ENCODE data around the gene RTRAF. TPM values are rescaled to one million over a fixed set of nuclear protein-coding genes. Genes with fewer than 3 reads are reported as not detected.

Gene RTRAF
- total and polyA plus RNA-seq, 4 donors: 84.1 to 167 (median 134) TPM

DNA sequence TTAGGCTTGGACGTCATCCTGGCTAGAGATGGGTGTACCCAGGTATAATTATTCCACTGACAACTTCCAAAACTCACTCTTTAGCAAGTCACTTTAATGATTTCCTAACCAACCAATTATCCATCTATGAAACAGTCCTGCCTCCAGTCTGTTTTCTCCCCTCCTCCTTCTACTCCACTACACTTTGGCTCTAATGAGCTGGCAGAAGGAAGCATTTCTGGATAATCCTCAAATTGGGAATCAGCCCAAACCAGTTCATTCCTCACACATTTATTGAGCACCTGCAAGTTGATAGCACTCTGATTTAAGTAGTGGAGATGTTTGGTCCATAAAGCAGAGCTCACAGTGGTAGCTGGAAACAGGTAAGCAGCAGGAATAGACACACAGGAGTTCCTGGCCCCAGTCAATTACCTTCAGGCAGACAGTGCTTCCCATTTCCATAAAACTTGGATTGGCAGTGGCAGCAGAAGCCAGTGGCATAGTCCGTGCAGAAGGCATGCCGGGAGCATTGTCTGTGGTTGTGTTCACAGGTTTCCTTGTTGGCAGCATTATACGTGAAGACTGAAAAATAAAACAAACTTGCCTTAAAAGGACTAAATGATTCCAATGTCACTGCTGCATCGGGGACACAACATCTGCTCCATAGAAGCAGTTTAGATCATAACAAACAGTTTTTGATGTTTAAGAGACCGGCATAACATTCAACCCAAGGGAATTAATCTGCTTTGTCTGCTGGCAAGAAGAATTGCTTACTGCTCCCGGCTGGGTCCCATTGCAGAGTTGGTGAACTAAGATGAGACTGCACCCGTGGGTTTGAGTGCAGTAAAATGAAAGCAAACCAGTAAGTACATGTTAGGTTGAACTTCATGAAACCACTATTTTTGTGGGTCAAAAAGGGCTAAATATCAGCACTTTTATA lies 53.3 kb downstream of the RTRAF start:
- H3K27me3 ChIP-seq (ENCODE audit: control insufficient read depth in 3 of 3, insufficient read depth in 3 of 3, low read length in 2 of 3): no peaks in the 10 kb centered on the region
- H3K4me1 ChIP-seq (ENCODE audit: control insufficient read depth in 5 of 5, insufficient read depth in 5 of 5, low read length in 5 of 5): peaks cover 0 to 20% (median 19%) of the 10 kb centered on the region in 5 donors
- DNase-seq: peak in 1 of 3 donors; percentile 42
- no peak for ATAC-seq (ENCODE audit: insufficient read depth, low FRiP score)
- TF ChIP-seq CTCF (IDR thresholded peaks at IDR 0.05; ENCODE audit: control extremely low read depth, extremely low read depth): no peak
- H3K36me3 ChIP-seq (ENCODE audit: control insufficient read depth in 4 of 4, insufficient read depth in 4 of 4, low read length in 4 of 4): peaks cover 2 to 39% (median 24%) of the 10 kb centered on the region in 4 donors
- no peaks in the 10 kb centered on the region for H3K9me3 ChIP-seq (ENCODE audit: control insufficient read depth in 4 of 4, insufficient read depth in 3 of 4, low read length in 3 of 4)
- no peak overlapping the region for H3K9ac ChIP-seq (ENCODE audit: insufficient read depth in 1 of 2, low read length in 2 of 2)
- H3K27ac ChIP-seq (ENCODE audit: low read depth in 1 of 2, low read length in 1 of 2): no peak overlapping the region
- no peak overlapping the region for H3K4me3 ChIP-seq
- 51 to 69% methylated on average over 8 of the region's 8 CpGs for WGBS, 2 donors

- Histone ChIP-seq H3K27ac (ENCODE audit: low read depth in 1 of 2, low read length in 1 of 2) (no peak overlapping the region), H3K4me3 (no peak overlapping the region), H3K9me3 (ENCODE audit: control insufficient read depth in 4 of 4, insufficient read depth in 3 of 4, low read length in 3 of 4) (no peaks in the 10 kb centered on the region), H3K4me1 (ENCODE audit: control insufficient read depth in 5 of 5, insufficient read depth in 5 of 5, low read length in 5 of 5) (peaks cover 0 to 28% (median 19%) of the 10 kb centered on the region in 5 donors), H3K36me3 (ENCODE audit: control insufficient read depth in 4 of 4, insufficient read depth in 4 of 4, low read length in 4 of 4) (peaks cover under 1 to 30% (median 16%) of the 10 kb centered on the region in 4 donors), H3K27me3 (ENCODE audit: control insufficient read depth in 3 of 3, insufficient read depth in 3 of 3, low read length in 2 of 3) (no peaks in the 10 kb centered on the region), H3K9ac (ENCODE audit: insufficient read depth in 1 of 2, low read length in 2 of 2) (no peak overlapping the region)
- WGBS, 2 donors: 44 to 57% methylated on average over 5 of the region's 5 CpGs
- no peak for TF ChIP-seq CTCF (IDR thresholded peaks at IDR 0.05; ENCODE audit: control extremely low read depth, extremely low read depth)
- ATAC-seq (ENCODE audit: insufficient read depth, low FRiP score) (no peak), DNase-seq (peak in 2 of 3 donors; percentile 41)
These were observed 54.3 kb downstream of the RTRAF start for GRCh38 chr14:52043690-52044089.

DNA sequence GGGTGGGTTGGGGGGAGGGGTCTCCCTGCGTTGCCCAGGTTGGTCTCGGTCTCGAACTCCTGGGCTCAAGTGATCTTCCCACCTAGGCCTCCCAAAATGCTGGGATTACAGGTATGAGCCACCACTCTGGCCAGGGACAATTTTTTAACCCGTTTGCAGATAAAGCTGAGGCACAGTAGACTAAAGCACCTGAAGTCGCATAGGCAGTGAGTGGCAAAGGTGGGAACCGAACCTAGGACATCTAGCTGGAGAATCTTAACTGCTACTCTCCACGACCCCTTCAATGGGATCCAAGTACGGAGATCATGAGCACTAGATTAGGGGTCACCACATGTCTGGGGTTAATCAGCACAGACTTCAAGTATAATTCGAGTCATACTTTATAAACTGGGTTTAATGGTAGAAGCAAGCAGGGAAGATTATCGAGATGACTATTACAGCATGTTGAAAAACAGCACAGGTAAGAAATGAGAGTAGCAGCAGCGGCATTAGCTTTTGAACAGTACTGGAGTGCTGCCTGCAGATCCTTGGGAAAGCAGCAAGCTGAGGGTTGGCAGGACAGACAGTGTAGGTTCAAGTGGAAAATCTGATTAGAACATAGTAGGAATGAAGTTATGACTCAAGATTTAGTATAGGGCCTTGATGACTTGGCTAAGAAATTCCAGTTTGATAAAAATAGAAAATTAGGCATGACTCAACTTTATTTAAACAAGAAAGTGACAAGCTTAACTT lies 55.6 kb downstream of the RTRAF start:
- Histone ChIP-seq H3K36me3 (ENCODE audit: control insufficient read depth in 4 of 4, insufficient read depth in 4 of 4, low read length in 4 of 4) (peaks cover 0 to 20% (median 8%) of the 10 kb centered on the region in 4 donors), H3K9ac (ENCODE audit: insufficient read depth in 1 of 2, low read length in 2 of 2) (peak overlapping the region in 1 of 2 donors; percentile 13), H3K9me3 (ENCODE audit: control insufficient read depth in 4 of 4, insufficient read depth in 3 of 4, low read length in 3 of 4) (no peaks in the 10 kb centered on the region), H3K27me3 (ENCODE audit: control insufficient read depth in 3 of 3, insufficient read depth in 3 of 3, low read length in 2 of 3) (no peaks in the 10 kb centered on the region), H3K27ac (ENCODE audit: low read depth in 1 of 2, low read length in 1 of 2) (peak overlapping the region; percentile 15 to 68), H3K4me1 (ENCODE audit: control insufficient read depth in 5 of 5, insufficient read depth in 5 of 5, low read length in 5 of 5) (peaks cover 0 to 32% (median 22%) of the 10 kb centered on the region in 5 donors), H3K4me3 (no peak overlapping the region)
- ATAC-seq (ENCODE audit: insufficient read depth, low FRiP score) (no peak), DNase-seq (peak in 1 of 3 donors; percentile 39)
- TF ChIP-seq CTCF (IDR thresholded peaks at IDR 0.05; ENCODE audit: control extremely low read depth, extremely low read depth): no peak
- WGBS, 2 donors: 75 to 86% methylated on average over 11 of the region's 11 CpGs
